Gastroesophageal sphincter (tissue), 3 donors: ENCODE measurements around the gene RSF1.

Source experiments
- EP300 ChIP-seq: sonication (generic); formaldehyde crosslinking; IDR thresholded peaks from one replicate; pipeline ENCODE4 v1.6.1; 2017; ENCODE audit warnings: antibody characterized with exemption, mild to moderate bottlenecking
- POLR2A ChIP-seq, 2 donors: fragments of 450-650 bp; IDR thresholded peaks; one replicate each; pipeline ENCODE4 v1.6.1; 2017; ENCODE audit warnings: antibody characterized with exemption in 2 of 2, mild to moderate bottlenecking in 2 of 2, moderate library complexity in 1 of 2
- POLR2AphosphoS5 ChIP-seq: sonication (generic); formaldehyde crosslinking; IDR thresholded peaks from one replicate; pipeline ENCODE4 v1.6.1; 2017; ENCODE audit warnings: antibody characterized with exemption
- TF ChIP-seq, protein P1 (sequence below), 4 experiments: fragments of 200-600 bp in 2 of 4; fragments of 450-650 bp in 2 of 4; sonication (generic) in 1 of 4; IDR thresholded peaks; one replicate each; pipeline ENCODE4 v1.5.1; 2017 to 2019; ENCODE audit warnings: antibody characterized with exemption in 4 of 4, mild to moderate bottlenecking in 2 of 4, moderate library complexity in 2 of 4

DNA sequence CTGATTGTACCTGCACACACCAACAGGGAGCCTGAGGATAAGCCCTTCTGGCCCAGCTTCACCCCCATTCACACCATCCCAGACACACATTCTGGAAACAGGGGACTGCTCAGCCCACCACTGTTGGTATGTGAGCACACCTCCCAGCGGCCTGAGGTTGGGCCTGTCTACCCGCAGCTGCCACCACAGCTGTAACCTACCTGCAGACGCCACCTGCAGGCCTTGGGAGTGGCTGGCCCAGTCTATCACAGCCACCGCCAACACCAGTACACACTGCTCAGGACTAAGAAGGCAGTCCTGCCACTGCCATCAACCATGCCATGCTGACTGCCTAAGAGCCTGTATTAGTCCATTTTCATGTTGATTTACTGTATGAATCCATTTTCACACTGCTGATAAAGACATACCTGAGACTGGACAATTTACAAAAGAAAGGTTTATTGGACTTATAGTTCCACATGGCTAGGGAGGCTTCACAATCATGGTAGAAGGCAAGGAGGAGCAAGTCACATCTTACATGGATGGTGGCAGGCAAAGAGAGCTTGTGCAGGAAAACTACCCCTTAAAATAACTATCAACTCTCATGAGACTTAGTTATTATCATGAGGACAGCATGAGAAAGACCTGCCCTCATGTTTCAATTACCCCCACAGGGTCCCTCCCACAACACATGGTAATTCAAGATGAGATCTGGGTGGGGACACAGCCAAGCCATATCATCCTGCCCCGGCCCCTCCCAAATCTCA is 30.6 kb downstream of the RSF1 start:
- TF ChIP-seq POLR2AphosphoS5 (no peak), EP300 (no peak), POLR2A (IDR thresholded peaks at IDR 0.05) (no peak)
- TF ChIP-seq, protein P1, sequence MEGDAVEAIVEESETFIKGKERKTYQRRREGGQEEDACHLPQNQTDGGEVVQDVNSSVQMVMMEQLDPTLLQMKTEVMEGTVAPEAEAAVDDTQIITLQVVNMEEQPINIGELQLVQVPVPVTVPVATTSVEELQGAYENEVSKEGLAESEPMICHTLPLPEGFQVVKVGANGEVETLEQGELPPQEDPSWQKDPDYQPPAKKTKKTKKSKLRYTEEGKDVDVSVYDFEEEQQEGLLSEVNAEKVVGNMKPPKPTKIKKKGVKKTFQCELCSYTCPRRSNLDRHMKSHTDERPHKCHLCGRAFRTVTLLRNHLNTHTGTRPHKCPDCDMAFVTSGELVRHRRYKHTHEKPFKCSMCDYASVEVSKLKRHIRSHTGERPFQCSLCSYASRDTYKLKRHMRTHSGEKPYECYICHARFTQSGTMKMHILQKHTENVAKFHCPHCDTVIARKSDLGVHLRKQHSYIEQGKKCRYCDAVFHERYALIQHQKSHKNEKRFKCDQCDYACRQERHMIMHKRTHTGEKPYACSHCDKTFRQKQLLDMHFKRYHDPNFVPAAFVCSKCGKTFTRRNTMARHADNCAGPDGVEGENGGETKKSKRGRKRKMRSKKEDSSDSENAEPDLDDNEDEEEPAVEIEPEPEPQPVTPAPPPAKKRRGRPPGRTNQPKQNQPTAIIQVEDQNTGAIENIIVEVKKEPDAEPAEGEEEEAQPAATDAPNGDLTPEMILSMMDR (IDR thresholded peaks at IDR 0.05), result no peak
